Effector memory CD8-positive, alpha-beta T cell (primary cell): ENCODE measurements around the gene FRY.

ENCODE experiments used
- ATAC-seq: fragments of 150-1000 bp; cut with Tn5 transposase; replicated peaks from 2 replicates; pipeline ENCODE4 v1.10.0; 2021; ENCODE audit warnings: mild to moderate bottlenecking, moderate library complexity
- DNase-seq, 3 experiments: peaks; one replicate each; pipeline ENCODE4 v3.0.0; 2021
- H3K27ac Mint-ChIP-seq, 2 donors: one replicate each; pipeline ENCODE4 v1.8.0; 2022; ENCODE audit warnings: mild to moderate bottlenecking in 2 of 2, mixed read lengths in 2 of 2, moderate library complexity in 2 of 2
- H3K27me3 Mint-ChIP-seq, 2 donors: one replicate each; pipeline ENCODE4 v1.8.0; 2022; ENCODE audit warnings: mixed read lengths in 2 of 2
- H3K36me3 Mint-ChIP-seq: one replicate; pipeline ENCODE4 v1.8.0; 2022; ENCODE audit warnings: mild to moderate bottlenecking, moderate library complexity, mixed read lengths; ENCODE audit not compliant: insufficient read depth
- H3K4me1 Mint-ChIP-seq, 2 donors: one replicate each; pipeline ENCODE4 v1.8.0; 2022; ENCODE audit warnings: low read depth in 2 of 2, mixed read lengths in 2 of 2
- H3K4me3 Mint-ChIP-seq, 2 donors: one replicate each; pipeline ENCODE4 v1.8.0; 2022; ENCODE audit warnings: mild to moderate bottlenecking in 2 of 2, mixed read lengths in 2 of 2, moderate library complexity in 2 of 2
- H3K9me3 Mint-ChIP-seq, 2 donors: one replicate each; pipeline ENCODE4 v1.8.0; 2022; ENCODE audit warnings: mixed read lengths in 2 of 2

Gene FRY

GRCh38 chr13:32086791-32087441, 55.3 kb downstream of the FRY start:
- ATAC-seq (no peak), DNase-seq (no peak)
- Mint-ChIP-seq H3K27me3 (peaks cover 0 to 6% of the 10 kb centered on the region in 2 donors), H3K9me3 (peaks cover 0 to 2% of the 10 kb centered on the region in 2 donors), H3K4me3 (no peak overlapping the region), H3K27ac (no peak overlapping the region), H3K4me1 (no peaks in the 10 kb centered on the region), H3K36me3 (peaks cover 3% of the 10 kb centered on the region)

GRCh38 chr13:32087955-32088747, 56.6 kb downstream of the FRY start:
- Mint-ChIP-seq H3K4me1 (no peaks in the 10 kb centered on the region), H3K9me3 (peaks cover 0 to 2% of the 10 kb centered on the region in 2 donors), H3K36me3 (peaks cover 3% of the 10 kb centered on the region), H3K27ac (no peak overlapping the region), H3K27me3 (peaks cover 0 to 6% of the 10 kb centered on the region in 2 donors), H3K4me3 (no peak overlapping the region)
- ATAC-seq: no peak
- no peak for DNase-seq

- Mint-ChIP-seq H3K4me1 (no peaks in the 10 kb centered on the region), H3K27ac (no peak overlapping the region), H3K4me3 (no peak overlapping the region), H3K9me3 (peaks cover 0 to 7% of the 10 kb centered on the region in 2 donors), H3K27me3 (peaks cover 0 to 7% of the 10 kb centered on the region in 2 donors), H3K36me3 (no peaks in the 10 kb centered on the region)
- DNase-seq (no peak), ATAC-seq (no peak)
Measured at GRCh38 chr13:32092496-32092895, 60.9 kb downstream of the FRY start.

DNA sequence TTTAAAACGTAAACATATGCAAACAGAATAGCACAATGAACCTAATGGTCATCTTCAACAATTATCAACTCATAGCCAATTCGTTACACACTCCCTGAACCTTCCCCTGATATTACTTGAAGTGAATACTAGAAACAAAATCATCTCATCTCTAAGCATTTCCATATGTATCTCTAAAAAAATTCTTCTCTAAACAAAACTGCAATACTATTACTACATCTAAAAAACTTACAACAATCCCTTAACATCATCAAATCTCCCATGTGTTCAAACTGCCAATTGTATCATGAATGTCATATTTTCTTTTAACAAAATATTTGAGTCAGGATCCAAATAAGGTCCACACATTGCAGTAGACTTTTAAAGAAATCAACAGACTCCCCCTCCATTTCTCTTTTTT, 61.4 kb downstream of the FRY start:
- Mint-ChIP-seq H3K9me3 (peaks cover 0 to 7% of the 10 kb centered on the region in 2 donors), H3K4me3 (no peak overlapping the region), H3K27me3 (peaks cover 0 to 7% of the 10 kb centered on the region in 2 donors), H3K4me1 (no peaks in the 10 kb centered on the region), H3K27ac (no peak overlapping the region), H3K36me3 (no peaks in the 10 kb centered on the region)
- ATAC-seq (no peak), DNase-seq (no peak)

GRCh38 chr13:32098272-32098671, 66.7 kb downstream of the FRY start:
- peaks cover 0 to 5% of the 10 kb centered on the region in 2 donors for H3K9me3 Mint-ChIP-seq
- H3K4me3 Mint-ChIP-seq: no peak overlapping the region
- DNase-seq: no peak
- no peaks in the 10 kb centered on the region for H3K36me3 Mint-ChIP-seq
- H3K4me1 Mint-ChIP-seq: no peaks in the 10 kb centered on the region
- peaks cover 0 to 16% of the 10 kb centered on the region in 2 donors for H3K27me3 Mint-ChIP-seq
- H3K27ac Mint-ChIP-seq: no peak overlapping the region
- no peak for ATAC-seq

DNA sequence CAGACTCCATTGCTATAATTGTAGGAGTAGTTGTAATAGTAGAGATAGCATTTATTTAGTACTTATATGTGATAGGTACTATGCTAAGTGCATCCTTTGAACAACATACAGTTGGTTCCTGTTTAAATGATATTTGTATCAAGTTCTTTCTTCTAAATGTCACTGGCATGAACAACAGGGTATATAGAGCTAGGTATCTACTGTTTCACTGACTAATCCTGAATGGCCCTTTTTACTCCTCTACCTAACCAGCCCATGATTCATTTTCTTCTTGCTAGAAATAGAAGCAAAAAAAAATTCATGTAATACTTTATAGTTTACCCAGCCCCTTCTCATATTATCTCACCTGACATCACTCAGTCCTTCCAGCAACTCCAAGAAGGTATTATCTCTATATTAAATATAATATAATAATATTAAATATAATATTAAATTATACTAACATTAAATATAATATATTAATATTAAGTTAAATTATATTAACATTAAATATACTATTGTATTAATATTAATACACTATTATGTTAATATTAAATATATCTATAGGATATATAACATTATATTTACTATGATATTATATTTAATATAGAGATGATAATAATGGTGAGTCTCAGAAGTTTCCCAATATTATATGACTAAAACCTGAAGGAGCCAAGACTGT, 74.2 kb downstream of the FRY start:
- no peak for DNase-seq
- H3K36me3 Mint-ChIP-seq: no peaks in the 10 kb centered on the region
- no peak for ATAC-seq
- H3K4me3 Mint-ChIP-seq: no peak overlapping the region
- H3K27ac Mint-ChIP-seq: no peak overlapping the region
- H3K27me3 Mint-ChIP-seq: no peaks in the 10 kb centered on the region
- H3K4me1 Mint-ChIP-seq: no peaks in the 10 kb centered on the region
- no peaks in the 10 kb centered on the region for H3K9me3 Mint-ChIP-seq

- Mint-ChIP-seq H3K27me3 (no peaks in the 10 kb centered on the region), H3K4me3 (no peak overlapping the region), H3K27ac (no peak overlapping the region), H3K4me1 (no peaks in the 10 kb centered on the region), H3K36me3 (no peaks in the 10 kb centered on the region), H3K9me3 (no peaks in the 10 kb centered on the region)
- ATAC-seq: no peak
- no peak for DNase-seq
Measured at GRCh38 chr13:32107474-32107873, 75.9 kb downstream of the FRY start.

- no peaks in the 10 kb centered on the region for H3K36me3 Mint-ChIP-seq
- H3K4me3 Mint-ChIP-seq: no peak overlapping the region
- no peaks in the 10 kb centered on the region for H3K4me1 Mint-ChIP-seq
- no peaks in the 10 kb centered on the region for H3K9me3 Mint-ChIP-seq
- DNase-seq (no peak), ATAC-seq (no peak)
- H3K27ac Mint-ChIP-seq: no peak overlapping the region
- no peaks in the 10 kb centered on the region for H3K27me3 Mint-ChIP-seq
Measured at GRCh38 chr13:32107973-32108372, 76.4 kb downstream of the FRY start.

GRCh38 chr13:32113532-32113931, 82.0 kb downstream of the FRY start:
- H3K4me3 Mint-ChIP-seq: no peak overlapping the region
- ATAC-seq: no peak
- no peaks in the 10 kb centered on the region for H3K36me3 Mint-ChIP-seq
- no peaks in the 10 kb centered on the region for H3K4me1 Mint-ChIP-seq
- H3K27me3 Mint-ChIP-seq: no peaks in the 10 kb centered on the region
- DNase-seq: no peak
- H3K27ac Mint-ChIP-seq: no peak overlapping the region
- H3K9me3 Mint-ChIP-seq: no peaks in the 10 kb centered on the region

DNA sequence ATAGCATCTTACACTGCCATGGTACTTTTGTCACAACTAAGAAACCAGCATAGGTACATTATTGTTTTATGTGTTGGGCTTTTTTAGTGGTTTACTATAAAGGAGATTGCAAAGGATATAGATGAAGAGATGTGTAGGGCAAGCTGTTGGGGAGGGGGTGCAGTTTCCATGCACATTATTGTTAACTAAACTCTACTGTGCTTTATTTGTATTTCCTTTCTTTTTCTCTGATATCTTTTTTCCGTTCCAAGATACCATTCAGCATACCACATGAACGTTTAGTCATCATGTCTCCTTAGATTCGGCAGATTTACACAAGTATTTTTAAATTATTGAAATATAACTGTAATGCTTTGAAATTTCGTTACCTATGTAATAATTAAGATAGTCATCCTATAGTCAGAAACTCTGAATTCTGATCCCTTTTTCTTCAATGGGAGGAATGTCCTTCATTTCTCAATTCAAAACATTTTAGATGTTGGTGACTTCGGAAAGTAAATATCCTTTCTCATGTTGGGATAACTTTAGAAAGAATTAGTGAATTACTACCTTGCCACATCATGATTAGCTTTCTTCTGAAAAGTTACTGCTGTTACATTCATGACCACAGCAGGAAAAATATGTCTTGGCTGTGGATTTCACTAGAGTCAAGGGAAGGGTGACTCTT, 82.8 kb downstream of the FRY start:
- H3K27ac Mint-ChIP-seq: no peak overlapping the region
- DNase-seq: no peak

GRCh38 chr13:32115066-32115465, 83.5 kb downstream of the FRY start:
- H3K4me1 Mint-ChIP-seq: no peaks in the 10 kb centered on the region
- no peaks in the 10 kb centered on the region for H3K27me3 Mint-ChIP-seq
- ATAC-seq (no peak), DNase-seq (no peak)
- H3K4me3 Mint-ChIP-seq: no peak overlapping the region
- no peak overlapping the region for H3K27ac Mint-ChIP-seq
- H3K36me3 Mint-ChIP-seq: no peaks in the 10 kb centered on the region
- no peaks in the 10 kb centered on the region for H3K9me3 Mint-ChIP-seq

More for the DNA sequence above, 82.8 kb downstream of the FRY start:
- H3K4me1 Mint-ChIP-seq: no peaks in the 10 kb centered on the region
- no peaks in the 10 kb centered on the region for H3K27me3 Mint-ChIP-seq
- no peak overlapping the region for H3K4me3 Mint-ChIP-seq
- no peaks in the 10 kb centered on the region for H3K9me3 Mint-ChIP-seq
- no peak for ATAC-seq
- H3K36me3 Mint-ChIP-seq: no peaks in the 10 kb centered on the region

DNA sequence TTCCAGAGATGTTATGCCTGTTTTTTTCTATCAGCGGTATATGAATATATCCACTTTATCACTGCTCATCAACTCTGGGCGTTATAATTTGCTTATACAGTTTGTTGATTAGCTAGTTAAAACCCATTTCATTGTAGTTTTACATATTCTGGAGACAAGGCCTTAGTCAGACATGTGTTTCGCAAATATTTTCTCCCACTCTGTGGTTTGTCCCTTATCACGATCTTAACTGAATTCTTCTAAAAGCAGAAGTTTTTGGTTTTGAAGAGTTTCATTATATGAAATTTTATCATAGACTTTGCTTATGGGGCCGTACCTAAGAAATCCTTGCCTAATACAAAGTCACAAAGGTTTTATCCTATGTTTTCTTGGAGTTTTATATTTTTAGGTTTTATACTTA, 84.6 kb downstream of the FRY start:
- Mint-ChIP-seq H3K36me3 (peaks cover 3% of the 10 kb centered on the region), H3K4me1 (no peaks in the 10 kb centered on the region), H3K9me3 (peaks cover 0 to 2% of the 10 kb centered on the region in 2 donors), H3K4me3 (no peak overlapping the region), H3K27ac (no peak overlapping the region), H3K27me3 (peaks cover 0 to 5% of the 10 kb centered on the region in 2 donors)
- DNase-seq: no peak
- no peak for ATAC-seq

GRCh38 chr13:32117001-32117400, 85.4 kb downstream of the FRY start:
- no peak for DNase-seq
- H3K27me3 Mint-ChIP-seq: peaks cover 0 to 12% of the 10 kb centered on the region in 2 donors
- H3K27ac Mint-ChIP-seq: no peak overlapping the region
- no peak overlapping the region for H3K4me3 Mint-ChIP-seq
- H3K36me3 Mint-ChIP-seq: peaks cover 3% of the 10 kb centered on the region
- no peak for ATAC-seq
- no peaks in the 10 kb centered on the region for H3K4me1 Mint-ChIP-seq
- peaks cover 0 to 2% of the 10 kb centered on the region in 2 donors for H3K9me3 Mint-ChIP-seq
